Stromal cell of bone marrow (primary cell): ENCODE measurements around the gene ZNF12.
A peak's percentile ranks its signal among the peaks of the same experiment; 100 is the strongest.
"Not testable (repeated sequence)": the region's sequence is repeated elsewhere in the genome, so short reads cannot be mapped to it uniquely, and the experiment has no call there.

Source experiments
- DNase-seq: peaks from one replicate; pipeline ENCODE4 v3.0.0-alpha.2; 2012; ENCODE audit warnings: low read depth

The ZNF12 gene

DNA sequence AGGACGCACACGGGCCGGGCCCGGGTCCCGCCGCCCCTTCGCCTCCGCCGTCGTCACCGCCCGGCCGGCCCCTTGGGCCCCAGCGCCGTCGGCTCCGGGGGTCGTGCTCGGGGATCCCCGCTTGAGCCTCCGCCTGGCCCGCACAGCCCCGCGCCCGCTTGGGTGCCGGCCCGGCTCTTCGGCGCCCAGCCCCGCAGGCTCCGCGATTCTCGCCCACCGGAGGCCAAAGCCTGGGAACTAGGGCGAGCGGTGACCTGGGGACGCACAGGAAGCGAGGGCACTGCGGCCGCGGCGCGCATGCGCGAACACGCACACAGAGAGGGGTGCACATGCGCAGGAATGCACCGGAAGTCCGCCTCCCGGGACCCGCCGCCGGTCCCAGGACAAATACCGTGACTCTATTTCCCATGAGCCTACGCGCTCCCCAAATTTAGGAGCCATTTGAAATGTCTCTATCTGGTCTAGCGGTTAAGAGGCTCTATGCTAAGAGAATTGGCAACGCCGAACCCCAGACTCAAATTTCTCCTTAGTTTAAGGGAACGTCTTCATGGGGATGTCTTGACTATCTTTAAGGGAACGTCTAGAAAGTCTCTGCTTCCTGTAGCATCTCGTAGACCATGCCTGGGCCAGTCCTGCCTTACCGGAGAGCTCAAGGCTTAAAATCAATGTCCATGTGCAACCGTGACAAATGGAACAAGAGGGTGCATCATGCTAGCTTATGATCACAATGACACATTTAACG is at the start of gene ZNF12:
ZNF12 (minus strand) TSS at position 282 of the 742 bp plus-strand sequence. CDS start 1,774 bp downstream, outside the sequence.
- DNase-seq: peak; percentile 84

DNA sequence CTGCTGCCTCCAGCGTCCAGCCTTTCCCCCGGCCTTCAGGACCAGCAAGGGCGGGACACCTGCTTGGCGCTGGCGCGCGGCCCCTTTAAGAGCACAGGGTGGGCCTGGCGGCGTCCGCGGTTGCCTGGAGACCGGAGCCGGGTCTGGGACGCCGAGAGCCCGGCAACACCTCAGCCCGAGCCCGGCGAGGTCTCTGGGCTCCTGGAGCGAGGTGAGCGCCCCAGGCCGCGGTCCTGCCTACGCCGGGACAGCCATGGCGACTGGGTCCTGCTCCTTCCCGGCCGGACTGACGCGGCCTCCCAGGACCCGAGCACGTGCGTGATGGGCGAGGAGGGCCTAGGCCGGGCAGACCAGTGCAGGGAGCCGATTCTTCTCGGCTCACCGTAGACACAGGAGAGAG is 47.2 kb upstream of the ZNF12 start, which contains the start of gene RSPH10B2:
RSPH10B2 (plus strand) TSS at position 140 of the 400 bp plus-strand sequence. CDS start 3,575 bp downstream, outside the sequence.
- DNase-seq: not testable (repeated sequence)

DNA sequence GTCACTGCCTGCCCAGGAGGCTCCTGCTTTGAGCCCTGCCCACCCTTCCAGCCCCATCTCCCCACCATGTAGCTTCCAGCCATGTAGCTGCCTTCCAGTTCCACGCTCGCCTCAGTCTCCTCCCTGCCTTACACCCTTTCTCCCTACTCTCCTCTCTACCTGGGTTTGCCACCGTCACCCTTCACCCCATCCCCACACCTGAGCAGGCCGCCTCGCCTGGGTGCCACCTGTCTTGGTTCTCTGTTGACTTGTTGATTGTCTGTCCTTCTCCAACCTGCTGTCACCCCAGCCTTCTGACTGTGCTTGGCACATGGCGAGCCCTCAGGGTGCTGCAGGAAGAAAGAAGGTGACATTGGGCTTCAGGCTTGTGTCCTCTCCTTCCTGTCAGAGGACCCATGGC is 43.4 kb upstream of the ZNF12 start:
- DNase-seq: not testable (repeated sequence)

DNA sequence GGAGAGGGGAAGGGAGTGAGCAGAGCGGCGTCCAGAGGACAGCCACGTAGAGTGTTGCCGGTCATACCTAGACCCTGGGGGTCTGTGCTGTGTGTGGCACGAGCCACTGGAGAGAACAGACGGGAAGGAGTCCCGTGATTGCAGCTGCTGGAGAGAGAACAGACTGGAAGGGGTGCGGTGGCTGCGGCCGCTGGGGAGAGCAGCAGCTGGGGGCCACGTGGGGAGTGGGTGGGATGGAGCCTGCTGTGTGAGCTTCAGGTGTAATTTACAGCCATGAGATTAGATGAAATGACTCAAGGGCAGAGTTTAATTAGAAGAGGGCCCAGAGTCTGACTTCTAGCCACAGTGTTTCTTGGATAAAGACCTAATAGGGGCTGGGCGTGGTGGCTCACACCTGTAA is 42.6 kb upstream of the ZNF12 start:
- DNase-seq: not testable (repeated sequence)

DNA sequence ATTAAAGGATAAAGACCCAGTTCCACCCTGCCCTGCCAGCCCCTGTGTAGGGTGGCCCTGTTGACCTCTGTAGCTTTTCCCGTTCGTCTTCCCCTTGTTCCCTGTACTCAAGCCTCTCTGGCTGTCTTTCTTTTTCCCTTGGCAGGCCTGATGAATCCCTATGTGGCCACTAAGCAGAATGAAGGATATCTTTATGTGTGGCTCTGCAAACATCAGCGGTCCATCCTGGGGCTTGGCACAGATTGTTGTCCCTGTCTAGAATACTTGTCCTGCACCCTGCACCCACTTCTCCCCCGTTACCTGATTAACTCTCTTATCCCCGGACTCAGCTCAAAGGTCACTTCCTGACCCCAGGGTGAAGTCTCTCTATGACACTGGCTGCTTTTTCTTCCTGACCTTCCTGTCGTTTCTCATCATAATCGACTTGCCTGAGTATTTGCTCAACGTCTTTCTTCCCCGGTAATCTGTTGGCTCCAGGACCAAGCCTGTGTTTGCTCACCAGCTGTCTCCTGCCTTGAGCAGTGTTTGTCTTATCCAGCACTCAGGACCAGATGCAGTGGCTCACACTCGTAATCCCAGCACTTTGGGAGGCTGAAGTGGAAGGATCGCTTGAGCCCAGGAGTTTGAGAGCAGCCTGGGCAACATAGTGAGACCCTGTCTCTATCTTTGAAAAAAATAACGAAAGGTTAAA is 37.8 kb upstream of the ZNF12 start:
- DNase-seq: not testable (repeated sequence)

DNA sequence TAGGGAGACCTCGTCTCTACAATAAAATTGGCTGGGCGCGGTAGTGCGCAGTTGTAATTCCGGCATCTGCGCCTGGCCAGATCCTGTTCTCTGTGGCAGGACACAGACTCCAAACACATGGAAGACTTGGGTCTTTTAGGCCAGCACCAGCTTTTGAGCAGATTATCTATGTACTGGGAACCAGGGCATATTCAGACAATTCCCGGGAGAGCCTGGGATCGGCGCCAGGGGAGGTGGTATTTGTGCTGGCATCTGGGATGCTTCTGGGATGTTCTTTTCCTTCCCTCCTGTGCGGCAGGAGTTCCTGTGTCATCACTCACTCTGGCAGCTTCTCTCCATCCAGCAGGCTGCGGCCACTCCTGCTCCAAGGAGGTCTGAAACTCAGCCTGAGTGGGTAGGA is 31.7 kb upstream of the ZNF12 start:
- not testable (repeated sequence) for DNase-seq

DNA sequence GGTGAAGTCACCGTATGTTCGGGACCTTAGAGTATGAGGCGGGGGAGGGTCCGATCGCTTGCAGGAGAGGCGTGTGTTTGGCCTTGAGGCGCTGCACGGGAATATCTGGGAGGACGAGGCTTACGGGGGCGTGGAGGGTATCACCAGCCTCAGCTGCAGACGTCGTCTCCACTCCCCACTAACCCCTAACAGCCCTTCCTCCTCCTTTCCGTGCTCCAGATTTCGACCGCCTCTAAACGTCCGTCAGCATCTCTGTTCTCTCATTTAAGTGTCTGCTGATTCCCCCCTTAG is 23.5 kb upstream of the ZNF12 start:
- no peak for DNase-seq

DNA sequence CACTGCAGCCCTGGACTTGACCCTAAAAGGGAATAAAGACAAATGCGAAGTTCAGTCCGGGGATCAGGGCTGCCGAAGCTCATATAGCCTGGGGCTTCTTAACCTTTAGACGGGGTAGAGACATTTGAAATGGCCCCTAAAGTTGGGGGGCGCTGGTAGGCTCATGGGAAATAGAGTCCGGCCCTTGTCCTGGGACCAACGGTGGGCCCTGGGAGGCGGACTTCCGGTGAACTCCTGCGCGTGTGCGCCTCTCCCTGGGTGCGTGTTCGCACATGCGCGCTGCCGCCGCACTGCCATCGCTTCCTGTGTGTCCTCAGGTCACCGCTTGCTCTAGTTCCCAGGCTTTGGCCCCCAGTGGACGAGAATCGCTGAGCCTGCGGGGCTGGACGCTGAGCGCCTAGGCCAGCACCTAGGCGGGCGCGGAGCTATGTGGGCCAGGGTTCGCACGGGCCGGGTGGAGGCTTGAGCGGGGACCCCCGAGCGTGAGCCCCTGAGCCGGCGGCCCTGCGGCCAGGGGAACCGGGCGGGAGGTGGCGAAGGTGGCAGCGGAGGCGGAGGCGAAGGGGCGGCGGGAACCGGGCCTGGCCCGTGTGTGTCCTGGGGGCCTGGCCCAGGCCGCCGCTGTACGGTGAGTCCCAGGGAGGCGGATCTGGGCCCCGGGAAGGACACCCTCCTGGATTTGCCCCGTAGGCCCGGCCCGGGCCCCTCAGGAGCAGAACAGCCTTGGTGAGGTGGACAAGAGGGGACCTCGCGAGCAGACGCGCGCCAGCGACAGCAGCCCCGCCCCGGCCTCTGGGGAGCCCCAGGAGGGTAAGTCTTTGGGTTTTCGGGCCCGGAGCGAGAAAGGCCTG is 23.0 kb upstream of the ZNF12 start:
- DNase-seq: peak; percentile 79

DNA sequence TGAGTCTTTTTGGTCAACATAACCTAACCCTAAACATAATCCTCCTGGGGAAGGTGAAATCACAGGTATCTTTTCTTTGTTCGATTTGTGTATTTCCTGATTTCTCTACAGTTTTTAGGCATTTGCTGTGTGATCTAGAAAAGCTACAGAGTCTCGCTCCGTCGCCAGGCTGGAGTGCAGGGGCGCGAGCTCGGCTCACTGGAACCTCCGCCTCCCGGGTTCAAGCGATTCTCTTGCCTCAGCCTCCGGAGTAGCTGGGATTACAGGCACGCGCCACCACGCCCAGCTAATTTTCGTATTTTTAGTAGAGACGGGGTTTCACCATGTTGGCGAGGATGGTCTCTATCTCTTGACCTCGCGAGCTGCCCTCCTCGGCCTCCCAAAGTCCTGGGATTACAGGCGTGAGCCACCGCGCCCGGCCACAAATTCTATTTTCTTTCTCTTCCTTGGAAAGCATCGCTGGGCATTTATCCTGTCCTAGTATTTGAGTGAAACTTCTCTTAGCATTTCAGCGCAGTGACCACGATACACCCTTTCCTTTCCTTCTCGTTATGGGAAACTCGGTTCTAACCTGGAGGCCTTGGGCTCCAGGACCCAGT is 22.2 kb upstream of the ZNF12 start:
- DNase-seq: not testable (repeated sequence)

DNA sequence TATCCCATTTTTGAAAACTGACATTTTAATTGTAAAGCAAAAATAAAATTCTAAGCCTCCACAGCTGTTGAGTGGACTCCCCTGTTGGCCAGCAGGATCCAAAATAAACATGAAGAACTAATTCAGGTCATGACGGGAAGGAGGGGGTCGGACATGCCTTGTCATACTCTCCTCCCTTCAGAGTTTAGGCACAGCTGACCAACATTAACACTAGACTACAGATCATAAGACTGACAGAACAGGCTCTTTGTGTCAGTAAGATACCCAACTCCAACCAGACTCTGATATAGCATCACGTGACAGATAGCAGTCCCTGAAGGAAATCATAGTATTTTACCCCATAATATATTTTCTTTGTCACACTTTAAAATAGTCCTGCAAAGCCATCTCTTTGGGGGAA is 20.9 kb upstream of the ZNF12 start:
- no peak for DNase-seq

DNA sequence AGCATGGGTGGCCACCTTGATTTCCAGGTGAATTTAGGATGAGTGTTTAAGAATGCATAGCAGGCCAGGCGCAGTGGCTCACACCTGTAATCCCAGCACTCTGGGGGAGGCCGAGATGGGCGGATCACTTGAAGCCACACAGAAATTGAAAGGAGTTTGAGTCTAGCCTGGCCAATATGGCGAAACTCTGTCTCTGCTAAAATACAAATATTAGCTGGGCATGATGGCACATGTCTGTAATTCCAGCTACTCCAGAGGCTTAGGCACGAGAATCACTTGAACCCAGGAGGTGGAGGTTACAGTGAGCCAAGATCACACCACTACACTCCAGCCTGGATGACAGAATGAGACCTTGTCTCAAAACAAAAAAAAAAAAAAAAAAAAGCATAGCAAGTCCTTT is 19.6 kb upstream of the ZNF12 start:
- DNase-seq: not testable (repeated sequence)

DNA sequence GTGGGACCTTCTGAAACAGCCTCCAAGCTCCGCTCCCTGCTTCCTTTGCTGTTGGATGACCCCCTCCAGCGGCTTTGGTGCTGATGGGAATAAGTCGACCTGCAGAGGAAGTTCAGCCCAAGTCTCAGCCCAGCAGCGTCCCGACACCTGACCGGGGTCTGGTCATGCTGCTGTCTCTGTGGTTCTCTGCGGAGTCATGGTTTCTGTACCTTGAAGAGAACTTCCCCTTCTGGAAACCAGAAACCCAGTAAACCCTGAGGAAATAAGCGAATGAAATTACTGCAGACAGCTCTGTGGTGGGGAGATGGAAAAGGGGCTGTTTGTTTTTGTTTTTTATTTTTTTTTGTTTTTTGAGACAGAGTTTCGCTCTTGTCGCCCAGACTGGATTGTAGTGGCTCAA is 18.3 kb upstream of the ZNF12 start:
- DNase-seq: no peak

DNA sequence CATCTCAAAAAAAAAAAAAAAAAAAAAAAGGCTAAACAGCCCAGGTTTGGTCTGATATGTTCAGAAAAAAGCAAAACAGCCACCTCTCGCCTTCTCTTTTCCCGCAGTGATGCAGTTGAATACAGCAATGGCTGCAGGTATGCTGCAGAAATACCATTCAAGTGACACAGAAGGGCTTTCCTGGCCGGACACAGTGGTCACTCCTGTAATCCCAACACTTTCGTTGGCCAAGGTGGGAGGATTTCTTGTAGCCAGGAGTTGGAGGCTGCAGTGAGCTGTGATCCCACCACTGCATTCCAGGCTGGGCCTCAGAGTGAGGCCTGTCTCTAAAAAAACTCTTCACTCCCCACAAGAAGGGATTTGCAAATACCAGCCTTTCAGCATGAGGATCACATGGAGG is 17.6 kb upstream of the ZNF12 start:
- not testable (repeated sequence) for DNase-seq

DNA sequence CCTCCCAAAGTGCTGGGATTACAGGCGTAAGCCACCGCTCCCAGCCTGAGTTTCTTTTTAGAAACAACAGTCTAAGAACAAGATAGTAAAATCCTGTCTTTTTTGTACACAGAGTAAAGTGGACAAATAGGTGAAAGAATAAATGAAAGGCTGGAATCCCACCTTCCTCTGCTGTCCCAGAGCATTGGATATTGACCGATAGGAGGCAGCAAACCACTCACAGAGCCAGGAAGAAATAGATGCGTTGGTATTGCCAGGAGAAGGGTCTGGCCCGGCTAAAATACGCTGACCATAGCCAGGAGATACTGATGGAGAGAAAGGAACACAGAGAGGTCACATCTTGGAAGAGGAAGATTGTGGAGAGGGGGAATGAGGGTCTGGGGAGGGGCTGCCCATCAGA is 11.4 kb upstream of the ZNF12 start:
- no peak for DNase-seq

DNA sequence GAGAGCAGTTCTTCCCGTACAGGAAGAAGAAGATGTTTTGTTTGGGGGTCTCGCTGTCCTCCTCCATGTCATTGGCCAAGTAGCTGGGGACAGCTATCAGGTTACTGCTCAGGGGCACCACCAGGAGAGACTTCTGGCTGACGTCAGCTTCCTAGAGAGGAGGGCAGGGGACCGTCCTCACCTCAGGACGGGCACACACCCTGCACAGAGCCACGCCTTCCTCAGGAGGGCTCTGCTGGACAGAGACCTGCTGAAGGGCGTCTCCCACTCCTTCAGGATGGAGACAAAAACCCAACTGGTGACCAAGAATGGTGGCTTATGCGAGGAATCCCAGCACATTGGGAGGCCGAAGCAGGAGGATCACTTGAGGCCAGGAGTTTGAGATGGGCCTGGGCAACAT is 9.2 kb upstream of the ZNF12 start:
- not testable (repeated sequence) for DNase-seq

DNA sequence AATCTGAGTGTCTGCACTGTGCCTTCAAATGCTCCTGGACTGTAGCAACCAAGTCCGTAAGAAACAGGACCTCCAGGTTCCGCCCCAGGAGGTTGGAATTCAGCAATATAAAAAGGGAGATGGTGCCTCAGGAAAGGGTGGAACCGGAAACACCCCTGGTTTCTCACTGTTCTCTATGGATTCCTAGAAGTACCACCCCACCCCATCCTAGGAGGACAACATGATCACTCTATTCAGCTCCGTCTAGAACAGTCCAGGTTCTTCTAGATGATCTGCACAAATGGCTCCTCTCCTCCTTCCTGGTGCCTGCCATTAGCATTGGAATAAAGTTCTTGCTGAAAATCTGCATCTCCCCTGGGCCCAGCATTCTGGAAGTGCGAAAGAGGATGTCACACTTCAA is 7.6 kb upstream of the ZNF12 start:
- no peak for DNase-seq

DNA sequence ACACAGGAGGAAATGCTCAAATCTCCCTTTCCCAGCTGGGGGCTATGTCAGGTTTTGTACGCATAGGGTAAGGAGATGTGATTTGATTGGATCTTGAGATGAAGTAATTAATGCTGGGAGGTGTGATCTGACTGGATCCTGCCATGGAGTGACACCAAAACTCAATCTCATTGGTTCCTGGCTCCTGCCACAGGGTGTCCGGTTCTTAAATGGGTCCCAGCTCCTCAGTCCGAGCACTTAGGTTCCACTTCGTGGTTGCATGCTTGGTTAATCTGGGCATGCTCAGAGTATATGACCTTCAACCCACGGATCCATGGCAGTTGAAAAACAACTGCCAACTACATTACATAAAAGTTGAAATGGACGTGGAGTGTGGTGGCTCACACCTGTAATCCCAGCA is 3.1 kb upstream of the ZNF12 start:
- DNase-seq: no peak

DNA sequence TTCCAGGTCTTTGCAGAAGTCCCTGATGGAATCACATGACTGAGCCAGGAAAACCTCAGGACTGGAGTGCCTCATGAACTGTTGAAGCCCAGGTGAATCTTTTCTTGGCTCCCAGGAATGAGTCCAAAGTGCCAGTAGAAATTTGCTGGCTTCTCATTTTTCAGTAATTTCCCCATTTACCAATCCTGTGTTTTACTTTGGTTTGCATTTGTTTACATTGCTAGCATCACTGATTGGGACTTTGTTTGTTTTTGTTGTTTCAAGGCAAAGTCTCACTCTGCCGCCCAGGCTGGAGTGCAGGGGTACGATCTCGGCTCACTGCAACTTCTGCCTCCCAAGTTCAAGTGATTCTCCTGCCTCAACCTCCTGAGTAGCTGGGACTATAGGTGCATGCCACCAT is 1.6 kb upstream of the ZNF12 start:
- no peak for DNase-seq

DNA sequence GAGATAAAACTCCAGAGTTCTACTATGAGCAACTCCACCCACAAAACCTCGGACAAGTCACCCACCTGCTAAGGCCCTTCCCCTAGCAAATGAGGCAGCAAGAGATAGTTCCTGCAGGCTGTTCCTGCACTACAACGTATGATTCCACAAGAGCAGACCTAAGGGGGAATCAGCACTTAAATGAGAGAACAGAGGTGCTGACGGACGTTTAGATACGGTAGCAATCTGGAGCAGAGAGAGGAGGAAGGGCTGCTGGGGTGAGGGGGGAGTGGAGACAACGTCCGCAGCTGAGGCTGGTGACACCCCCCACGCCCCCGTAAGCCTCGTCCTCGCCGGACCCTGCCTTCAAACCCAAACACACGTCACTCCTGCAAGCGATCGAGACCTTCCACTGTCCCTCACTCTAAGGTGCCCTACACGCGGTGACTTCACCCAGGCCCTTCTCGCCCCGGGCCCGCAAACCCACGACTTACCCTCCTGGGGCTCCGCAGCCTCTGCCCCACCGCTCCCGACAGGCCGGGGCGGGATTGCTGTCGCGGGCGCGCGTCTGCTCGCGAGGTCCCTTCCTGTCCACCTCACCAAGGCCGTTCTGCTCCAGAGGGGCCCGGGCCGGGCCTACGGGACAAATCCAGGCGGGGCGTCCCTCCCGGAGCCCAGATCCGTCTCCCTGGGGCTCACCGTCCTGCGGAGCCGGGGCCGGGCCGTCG is 635 bp downstream of the ZNF12 start:
- DNase-seq: no peak

DNA sequence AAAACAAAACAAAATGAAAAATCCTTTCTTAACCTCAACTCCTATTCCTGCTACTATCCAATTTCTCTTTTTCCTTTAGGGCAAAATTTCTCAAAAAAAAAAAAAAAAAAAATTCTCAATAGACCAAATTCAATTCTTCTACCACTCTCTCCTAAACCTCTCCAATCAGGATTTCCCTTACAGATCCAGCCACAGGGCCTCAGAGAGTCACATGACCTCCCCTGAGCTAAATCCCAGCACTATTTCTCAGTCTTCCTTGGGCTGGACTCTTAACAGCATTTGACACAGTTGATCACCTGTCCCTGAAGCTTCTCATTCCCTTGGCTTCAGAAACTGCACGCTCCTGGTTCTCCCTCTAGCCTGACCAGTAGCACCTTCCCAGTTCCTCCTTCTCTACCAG is 4.9 kb downstream of the ZNF12 start:
- DNase-seq: no peak

DNA sequence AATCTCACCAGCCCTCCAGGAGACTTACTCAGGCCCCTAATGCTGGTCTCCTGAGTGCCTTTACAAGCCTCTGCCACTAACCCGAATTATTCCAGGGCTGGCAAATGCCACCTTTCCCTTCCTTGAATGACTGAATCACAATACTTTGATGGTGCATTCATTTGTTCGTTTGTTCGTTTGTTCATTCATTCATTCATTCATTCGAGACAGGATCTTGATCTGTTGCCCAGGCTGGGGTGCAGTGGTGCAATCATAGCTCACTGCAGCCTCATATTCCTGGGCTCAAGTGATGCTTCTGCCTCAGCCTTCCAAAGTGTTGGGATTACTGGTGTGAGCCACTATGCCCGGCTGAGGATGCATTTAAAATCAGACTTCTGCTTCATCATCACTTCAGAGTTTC is 6.0 kb downstream of the ZNF12 start:
- DNase-seq: no peak

DNA sequence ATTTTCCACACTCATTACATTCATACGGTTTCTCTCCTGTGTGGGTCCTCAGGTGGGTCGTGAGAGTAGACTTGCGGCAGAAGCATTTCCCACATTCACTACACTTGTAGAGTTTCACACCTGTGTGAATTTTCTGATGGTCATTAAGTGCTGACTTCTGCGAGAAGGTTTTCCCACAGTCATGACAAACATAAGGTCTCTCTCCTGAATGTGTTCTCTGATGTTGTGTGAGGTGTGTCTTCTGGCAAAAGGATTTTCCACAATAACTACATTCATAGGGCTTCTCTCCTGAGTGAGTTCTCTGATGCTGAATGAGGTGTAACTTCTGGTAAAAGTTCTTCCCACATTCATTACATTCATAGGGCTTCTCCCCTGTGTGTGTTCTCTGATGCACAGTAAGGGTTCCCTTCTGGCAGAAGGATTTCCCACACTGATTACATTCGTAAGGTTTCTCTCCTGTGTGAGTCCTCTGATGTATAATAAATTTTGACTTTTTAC is 15.1 kb downstream of the ZNF12 start:
- no peak for DNase-seq
